GM21528 (cell line): ENCODE measurements around the gene TBC1D24.
"Not testable (repeated sequence)": the region's sequence is repeated elsewhere in the genome, so short reads cannot be mapped to it uniquely, and the experiment has no call there.

ENCODE experiments used
- ATAC-seq: cut with Tn5 transposase; IDR thresholded peaks from one replicate; pipeline ENCODE4 v1.9.1; 2021; ENCODE audit warnings: mild to moderate bottlenecking, moderate library complexity; ENCODE audit not compliant: unreplicated experiment, low FRiP score

Gene TBC1D24

DNA sequence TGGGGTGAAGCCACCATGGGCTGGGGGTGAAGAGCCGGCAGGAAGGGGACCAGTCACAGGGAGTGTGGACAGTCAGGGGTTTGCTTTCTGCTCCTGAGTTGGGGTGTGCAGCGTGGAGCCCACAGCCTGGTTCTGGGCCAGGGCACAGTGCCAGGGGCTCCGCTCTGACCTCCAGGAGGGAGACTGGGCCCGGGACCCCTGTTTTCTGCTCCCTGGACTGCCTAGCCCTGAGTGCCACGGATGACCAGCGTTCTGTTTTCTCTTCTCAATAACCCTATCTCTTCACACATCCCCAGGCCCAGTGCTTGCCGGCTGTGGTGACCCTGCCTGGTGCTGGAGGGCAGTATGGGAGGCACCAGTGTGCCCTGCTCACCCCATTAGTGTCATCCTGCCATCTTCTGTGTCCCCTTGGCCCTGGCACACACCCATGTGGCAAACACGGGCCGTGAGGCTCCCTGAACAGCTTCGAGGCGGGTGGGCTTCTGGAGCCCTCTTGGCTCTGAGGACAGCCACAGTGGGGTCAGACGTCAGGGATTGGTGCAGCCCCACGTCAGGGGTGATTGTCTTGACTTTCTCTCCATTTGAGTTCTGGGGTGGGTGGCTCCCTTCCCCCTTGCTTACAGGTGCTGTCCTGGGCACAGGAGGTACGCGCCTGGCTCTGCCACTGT is 55.2 kb downstream of the TBC1D24 start:
- ATAC-seq = no peak

DNA sequence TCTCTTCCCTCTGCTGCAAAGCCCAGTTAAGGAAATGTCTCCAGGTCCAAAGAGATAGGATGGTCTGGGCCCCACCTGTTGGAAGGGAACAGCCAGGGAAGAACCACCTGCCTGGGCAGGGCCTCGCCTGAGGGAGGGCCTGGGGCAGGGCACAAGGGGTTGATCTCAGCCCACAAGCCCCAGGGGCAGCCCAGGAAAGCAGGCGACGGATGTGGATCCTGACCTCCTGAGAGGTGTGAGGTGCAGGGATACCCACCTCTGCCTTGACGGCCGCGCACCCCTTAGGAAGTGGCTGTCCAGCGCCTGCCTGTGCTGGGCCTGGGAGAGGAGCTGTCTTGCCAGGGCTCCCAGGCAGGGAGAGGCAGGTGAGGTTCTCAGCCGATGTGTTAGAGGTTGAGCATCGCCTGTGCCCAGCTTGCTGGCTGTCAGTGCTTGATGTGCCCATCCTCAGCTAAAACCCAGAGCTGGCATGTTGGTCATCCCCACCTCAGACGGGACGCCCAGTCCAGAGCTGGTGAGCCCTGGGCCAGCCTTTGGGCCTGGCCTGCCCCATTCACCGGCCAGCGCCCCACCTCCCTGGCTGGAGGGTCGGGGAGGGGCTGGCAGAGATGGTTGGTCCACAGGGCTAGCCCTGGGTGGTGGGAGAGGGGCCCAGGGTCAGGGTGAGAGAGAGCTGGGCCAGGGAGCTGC is 55.8 kb downstream of the TBC1D24 start:
- no peak for ATAC-seq

DNA sequence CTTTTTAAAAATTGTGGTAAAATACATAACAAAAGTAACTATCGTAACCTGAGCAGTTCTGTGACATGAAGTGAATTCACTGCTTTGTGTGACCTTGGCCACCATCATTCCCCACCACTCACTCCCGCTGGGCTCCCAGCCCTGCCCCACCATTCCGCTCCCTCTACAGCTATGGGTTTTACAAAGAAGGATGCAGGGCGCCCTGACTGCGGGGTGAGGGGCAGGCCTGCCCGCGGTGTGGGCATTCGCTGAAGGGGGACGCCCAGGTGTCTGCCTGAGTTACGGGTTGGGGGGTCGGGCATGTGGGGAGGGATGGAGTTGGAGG is 56.4 kb downstream of the TBC1D24 start, which contains the start of gene CEMP1:
TSS of gene CEMP1 (minus strand) at position 38 of the 325 bp plus-strand sequence. CDS start 335 bp downstream, outside the sequence.
- no peak for ATAC-seq

DNA sequence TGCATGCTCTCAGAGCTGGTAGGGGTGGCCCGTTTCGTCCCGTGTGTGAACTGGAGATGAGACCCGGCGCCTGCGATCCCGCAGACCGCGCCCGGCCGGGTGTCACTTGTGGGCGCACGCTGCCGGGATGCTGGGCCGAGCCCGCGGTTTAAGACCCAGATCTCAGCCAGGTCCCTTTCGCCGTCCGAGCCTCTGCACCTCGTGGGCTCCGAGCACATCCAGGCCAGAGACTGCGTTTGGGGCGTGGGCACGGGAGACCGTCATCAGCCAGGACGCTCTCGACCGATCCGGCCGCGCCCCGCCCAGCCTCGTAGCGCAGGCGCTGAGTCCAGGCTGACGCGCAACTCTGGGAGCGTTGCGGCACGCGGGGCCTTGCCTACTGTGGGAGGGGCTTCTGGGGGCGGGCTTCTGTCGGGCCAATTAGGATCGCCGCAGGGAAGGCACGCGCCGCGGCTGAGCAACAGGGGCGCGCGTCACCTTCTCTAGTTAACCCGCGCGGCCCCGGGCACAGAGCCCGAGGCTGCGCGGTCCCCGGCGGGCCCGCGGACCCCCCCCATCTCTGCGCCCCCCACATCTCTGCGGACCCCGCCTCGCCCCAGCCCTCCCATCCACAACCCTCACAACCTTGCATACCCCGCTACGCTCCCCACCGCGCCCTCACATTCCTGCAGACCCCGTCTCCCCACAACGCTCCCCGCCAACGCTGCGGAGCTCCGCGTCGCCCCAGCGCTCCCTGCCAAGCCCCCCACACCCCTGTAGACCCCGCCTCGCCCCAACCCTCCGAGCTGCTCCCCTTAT is 57.0 kb downstream of the TBC1D24 start:
- peak; percentile 69 for ATAC-seq

DNA sequence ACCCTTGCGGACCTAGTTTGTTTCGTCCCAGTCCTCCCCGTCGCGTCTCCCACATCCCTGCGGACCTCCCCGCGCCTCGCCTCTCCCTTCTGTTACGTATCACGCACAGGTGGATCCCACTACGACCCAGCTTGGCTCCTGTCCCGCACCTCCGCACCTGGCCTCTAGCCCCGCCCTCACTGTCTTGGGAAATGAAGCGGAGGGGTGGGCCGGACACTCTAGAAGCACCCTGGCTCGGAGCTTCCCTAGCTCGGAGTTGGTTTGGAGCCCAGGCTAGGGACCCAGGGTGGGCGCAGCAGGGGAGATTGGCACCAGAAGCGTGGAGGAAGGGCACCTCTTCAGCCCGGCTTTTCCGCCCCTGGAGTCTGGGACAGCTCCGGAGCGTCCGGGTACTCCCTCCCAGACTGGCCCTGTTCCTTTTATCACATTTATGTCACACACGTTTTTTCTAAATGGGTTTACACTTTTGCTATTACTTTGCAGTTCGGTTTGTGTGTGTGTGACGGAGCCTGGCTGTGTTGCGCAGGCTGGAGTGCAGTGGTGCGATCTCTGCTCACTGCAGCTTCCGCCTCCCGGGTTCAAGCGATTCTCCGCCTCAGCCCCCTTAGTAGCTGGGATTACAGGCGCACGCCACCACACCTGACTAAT is 57.7 kb downstream of the TBC1D24 start:
- no peak for ATAC-seq

DNA sequence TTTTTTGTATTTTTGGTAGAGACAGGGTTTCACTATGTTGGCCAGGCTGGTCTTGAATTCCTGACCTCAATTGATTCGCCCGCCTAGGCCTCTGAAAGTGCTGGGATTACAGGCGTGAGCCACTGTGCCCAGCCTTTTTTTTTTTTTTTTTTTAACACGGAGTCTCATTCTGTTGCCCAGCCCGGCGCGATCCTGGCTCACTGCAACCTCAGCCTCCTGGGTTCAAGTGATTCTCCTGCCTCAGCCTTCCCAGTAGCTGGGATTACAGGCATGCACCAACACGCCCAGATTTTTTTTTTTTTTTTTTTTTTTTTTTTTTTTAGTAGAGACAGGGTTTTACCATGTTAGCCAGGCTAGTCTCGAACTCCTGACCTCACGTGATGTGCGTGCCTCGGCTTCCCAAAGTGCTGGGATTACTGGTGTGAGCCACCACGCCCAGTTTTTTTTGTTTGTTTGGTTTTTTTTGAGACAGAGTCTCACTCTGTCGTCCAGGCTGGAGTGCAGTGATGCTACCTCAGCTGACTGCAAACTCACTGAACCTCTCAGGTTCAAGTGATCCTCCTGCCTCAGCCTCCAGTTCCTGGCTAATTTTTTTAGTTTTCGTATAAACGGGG is 58.3 kb downstream of the TBC1D24 start:
- not testable (repeated sequence) for ATAC-seq

DNA sequence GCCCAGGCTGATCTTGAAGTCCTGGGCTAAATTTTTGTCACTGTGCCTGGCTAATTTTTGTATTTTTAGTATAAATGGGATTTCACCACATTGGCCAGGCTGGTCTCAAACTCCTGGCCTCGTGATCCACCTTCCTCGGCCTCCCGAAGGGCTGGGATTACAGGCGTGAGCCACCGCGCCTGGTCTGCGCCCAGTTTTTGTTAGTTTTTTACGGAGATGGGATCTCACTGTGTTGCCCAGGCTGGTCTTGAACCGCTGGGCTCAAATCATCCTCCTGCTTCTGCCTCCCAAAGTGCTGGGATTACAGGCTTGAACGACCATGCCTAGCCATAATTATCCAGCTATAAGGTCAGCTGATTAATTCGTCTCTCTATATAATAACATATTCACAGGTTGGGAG is 59.0 kb downstream of the TBC1D24 start:
- no peak for ATAC-seq

DNA sequence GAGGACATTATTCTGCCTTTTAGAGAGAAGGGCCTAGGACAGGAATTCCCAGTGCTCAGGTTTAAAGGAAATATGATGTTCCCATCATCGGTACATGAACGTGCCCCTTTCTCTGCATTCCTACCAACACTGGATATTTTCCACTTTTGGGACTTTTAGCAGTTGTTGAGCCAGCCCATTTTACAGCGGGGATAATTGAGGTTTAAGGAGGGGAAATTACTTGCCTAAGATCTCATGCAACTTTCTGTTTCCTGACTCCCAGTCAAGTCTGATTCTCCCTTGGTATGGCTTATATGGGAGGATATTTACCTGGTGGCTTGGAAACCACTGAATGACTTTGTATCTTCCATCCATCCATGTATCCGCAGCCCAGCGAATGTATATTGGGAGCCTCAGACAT is 59.4 kb downstream of the TBC1D24 start:
- not testable (repeated sequence) for ATAC-seq

DNA sequence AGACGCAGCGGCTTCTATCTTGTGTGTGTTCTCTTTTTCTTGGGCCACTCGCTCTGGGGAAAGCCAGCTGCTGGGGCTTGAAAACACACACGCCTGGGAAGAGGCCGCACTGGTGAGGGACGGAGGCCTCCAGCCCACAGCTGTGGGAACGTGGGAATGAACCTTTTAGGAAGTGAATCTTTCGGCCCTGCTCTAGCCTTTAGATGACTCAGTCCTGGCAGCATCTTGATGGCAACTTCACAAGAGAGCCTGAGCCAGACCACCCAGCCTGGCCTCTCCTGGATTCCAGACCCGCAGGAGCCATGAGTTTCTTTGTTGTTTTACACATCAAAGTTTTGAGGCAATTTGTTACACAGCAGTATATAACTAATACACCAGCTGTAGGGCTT is 60.7 kb downstream of the TBC1D24 start:
- no peak for ATAC-seq

DNA sequence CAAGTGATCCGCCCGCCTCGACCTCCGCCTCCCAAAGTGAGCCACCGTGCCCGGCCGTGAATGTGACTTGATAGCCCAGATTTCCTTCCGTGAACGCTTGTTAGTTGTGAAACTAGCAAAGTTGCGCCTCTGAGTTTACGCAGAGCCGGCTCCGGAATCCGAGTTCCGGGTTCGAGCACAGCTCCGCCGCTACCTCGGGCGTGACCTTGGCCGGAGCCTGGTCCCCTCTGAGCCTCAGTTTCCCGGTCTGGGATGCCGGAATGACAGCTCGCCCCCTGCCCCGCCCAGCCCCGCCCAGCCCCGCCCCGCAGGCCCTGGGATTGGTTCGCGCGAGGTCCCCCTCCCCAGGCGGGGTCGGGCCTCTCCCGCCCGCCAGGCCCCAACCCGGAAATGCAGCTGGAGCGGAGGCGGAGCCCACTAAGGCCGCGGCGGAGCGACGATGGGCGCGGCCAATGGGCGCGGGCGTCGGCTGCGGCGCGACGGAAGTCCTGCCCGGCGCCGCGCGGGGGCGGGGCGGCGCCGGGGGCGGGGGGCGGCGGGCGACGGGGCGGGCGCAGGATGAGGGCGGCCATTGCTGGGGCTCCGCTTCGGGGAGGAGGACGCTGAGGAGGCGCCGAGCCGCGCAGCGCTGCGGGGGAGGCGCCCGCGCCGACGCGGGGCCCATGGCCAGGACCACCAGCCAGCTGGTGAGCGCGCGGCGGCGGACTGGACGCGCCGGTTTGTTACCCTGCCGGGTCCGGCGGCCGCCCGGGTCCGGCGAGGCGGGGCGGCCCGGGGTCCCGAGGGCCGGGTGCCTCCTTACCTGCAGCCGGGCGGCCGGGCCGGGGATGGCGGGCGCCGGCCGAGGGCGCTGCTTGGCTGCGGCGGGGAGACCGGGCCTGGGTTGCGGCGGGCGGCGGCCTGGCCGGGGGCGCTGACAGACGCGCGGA is 62.8 kb downstream of the TBC1D24 start, which contains the start of gene PDPK1:
TSS of gene PDPK1 (plus strand) at position 571 of the 929 bp plus-strand sequence. CDS start at position 663, 92 bp downstream.
- peak; percentile 80 for ATAC-seq

DNA sequence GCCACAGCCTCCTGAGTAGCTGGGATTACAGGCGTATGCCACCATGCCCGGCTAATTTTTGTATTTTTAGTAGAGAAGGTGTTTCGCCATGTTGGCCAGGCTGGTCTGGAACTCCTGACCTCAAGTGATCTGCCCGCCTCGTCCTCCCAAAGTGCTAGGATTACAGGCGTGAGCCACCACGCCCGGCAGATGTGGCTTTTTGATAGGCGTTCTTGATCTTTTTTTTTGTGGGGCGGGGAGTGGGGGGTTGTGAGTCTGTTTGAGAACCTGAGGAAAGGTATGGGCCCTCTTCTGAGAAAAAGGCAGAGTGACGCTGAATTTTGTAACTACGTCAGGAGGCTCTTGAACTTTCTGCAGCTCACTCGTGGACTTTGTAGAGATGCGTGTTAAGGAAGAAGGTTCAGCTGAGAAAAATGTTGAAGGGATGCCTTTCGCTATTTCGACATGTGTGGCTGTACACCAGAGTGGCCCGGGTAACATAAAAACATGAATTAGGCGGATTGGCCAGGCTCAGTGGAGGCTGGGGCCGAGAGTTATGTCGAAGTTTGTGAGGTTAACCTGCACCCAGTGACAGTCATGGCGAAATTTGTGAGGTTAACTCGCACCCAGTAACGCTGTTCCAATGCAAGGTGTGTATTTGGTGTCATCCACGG is 64.4 kb downstream of the TBC1D24 start:
- not testable (repeated sequence) for ATAC-seq

DNA sequence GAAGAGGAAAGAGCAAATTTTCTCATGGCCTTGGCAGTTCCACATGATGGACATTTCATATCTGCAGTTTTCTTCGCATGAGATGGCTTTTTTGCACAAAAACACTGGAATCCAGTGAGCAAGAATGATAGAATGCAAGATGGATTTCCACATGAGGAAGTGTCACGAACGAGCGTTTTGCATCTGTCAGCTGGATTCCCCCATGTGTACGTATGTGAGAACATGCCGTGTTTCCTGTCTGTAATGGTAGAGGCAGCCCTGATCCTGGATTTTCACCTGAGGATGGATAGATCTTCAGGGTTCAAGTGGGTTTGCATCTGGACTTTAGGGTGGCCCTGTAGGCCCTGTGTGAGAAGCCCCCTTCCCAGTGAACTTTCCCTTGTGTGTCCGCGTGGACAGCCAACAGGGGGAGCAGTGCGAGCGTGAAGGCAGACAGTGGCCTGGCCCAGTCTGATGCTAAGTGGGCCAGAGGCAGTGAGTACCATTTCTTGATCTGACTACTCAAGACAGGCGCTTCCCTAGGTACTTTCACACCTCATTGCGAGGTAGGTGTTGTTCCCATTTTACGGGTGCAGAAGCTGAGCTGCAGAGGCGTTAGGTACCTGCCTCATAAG is 65.0 kb downstream of the TBC1D24 start:
- not testable (repeated sequence) for ATAC-seq

DNA sequence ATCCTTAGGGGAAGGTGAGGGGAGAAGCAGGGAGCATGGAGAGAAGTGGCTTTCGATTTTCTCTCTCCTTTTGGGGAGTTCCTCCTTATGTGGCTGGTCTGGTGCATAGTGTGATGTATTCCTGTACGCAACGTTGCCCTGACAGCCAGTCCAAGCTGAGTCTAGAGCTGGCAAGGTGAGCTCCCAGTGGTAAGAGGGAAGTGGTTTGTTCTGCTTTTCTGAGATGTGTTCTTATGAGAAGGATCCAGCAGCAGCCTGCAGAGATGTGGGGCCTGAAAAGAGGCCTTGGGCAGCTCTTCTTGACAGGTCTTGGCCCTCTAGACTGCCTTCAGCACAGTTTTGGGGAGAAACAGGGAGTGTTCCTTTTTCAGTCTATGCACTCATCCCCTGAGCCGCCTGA is 66.0 kb downstream of the TBC1D24 start:
- ATAC-seq = not testable (repeated sequence)

DNA sequence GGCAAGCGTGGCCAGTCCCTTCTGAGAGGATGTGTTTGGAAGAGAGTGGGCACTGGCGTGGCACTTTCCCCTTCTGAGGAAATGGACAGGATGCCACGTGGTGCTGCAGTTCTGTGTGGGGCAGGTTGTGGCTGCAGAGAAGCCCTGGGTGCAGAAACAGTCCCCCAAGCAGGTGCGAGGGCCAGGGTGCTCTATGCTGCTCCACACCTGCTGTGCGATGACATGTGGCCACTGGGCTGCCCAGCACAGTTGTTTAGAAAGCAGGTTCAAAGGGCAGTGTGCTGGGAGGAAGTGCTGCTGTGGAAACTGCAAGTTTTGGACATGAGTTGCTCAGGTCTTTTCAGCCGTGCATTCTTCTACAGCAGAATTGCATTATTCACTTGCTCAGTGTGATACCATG is 66.5 kb downstream of the TBC1D24 start:
- ATAC-seq = not testable (repeated sequence)

DNA sequence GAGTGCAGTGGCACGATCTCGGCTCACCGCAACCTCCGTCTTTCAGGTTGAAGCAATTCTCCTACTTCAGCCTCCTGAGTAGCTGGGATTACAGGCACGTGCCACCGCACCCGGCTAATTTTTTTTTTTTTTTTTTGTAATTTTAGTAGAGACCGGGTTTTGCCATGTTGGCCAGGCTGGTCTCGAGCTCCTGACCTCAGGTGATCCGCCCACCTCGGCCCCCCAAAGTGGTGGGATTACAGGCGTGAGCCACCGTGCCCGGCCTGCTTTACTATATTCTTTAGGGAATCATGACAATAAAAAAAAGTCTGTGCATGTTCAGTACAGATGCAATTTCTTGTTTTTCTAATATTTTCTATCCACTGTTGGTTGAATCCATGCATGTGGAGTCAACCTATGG is 68.8 kb downstream of the TBC1D24 start:
- not testable (repeated sequence) for ATAC-seq

DNA sequence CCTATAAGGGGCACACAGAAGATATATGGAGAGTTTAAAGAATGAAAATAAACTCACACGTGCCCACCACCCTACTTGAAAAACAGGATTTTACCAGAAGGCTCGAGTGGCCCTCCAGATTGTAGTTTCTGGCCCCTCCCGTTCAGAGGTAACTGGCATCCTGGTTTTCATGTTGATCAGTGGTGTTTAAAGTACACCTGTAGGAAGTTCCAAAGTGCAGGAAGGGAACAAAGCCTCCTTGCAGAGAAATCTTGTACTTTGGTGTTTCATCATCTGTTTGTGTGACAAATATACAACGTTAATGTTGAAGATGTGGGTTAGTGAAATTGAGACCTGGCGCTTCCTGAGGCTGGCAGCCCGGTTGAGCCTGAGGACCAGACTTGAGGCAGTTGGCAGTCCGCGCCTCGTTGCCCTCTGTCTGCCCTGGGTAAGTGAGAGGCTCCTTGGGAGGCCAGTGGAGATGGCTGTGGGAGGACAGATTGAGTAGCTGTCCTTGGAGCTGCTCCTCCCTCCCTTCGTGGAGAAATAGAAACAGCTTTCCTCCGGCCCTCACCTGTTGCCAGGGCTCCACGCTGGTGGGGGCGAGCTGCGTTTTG is 75.5 kb downstream of the TBC1D24 start:
- not testable (repeated sequence) for ATAC-seq

DNA sequence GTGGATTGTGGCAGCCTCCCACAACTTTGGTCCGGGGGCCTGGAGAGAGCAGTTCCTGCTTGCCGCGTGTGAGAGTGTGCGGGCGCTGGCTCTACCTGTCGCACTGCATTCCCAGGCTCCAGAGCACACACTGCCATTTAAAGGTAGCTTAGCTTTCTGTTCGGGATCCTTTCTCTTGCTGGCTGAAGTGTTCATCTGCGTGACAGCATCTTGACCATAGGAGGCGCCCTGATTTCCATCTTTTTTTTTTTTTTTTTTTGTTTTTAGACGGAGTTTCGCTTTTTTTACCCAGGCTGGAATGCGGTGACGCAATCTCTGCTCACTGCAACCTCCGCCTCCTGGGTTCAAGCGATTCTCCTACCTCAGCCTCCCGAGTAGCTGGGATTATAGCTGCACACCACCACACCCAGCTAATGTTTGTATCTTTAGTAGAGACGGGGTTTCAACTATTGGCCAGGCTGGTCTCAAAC is 76.5 kb downstream of the TBC1D24 start:
- not testable (repeated sequence) for ATAC-seq
